GM12865 (cell line): ENCODE results near the gene KCTD16.

Source experiments
- DNase-seq: peaks from one replicate; pipeline ENCODE4 v3.0.0; 2010; ENCODE audit warnings: low read depth
- H3K4me3 ChIP-seq: 2 replicates; pipeline ENCODE4 v1.5.1; 2011; ENCODE audit warnings: mild to moderate bottlenecking, low read depth, low read length, control low read depth
- CTCF ChIP-seq: IDR thresholded peaks from 2 replicates; pipeline ENCODE4 v1.5.1; 2011; ENCODE audit warnings: low read length, control low read depth, low read depth, inconsistent platforms; ENCODE audit not compliant: insufficient read depth; ENCODE audit errors: missing control alignments

Gene KCTD16

DNA sequence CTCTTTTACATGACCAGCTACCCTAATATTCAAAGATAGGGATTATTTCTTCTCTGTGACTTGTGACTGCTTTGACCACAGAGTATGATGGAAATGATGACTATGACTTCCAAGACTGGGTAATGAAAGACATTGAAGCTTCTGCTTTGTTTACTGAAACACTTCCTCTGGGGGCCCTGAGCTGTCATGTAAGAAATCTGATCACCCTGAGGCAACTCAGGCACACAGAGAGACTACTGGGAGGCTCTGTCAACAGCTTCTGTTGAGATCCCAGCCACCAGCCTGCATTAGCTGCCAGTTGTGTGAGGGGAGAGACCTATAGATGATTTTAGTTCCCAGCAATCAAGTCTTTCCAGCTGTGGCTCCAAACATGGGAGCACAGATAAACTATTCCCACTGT, 76.5 kb downstream of the KCTD16 start:
- no peak for TF ChIP-seq CTCF

GRCh38 chr5:144248015-144248414, 77.3 kb downstream of the KCTD16 start:
- no peak for TF ChIP-seq CTCF
- DNase-seq = no peak
- no peak overlapping the region for H3K4me3 ChIP-seq

More for the DNA sequence above, 76.5 kb downstream of the KCTD16 start:
- DNase-seq = no peak
- H3K4me3 ChIP-seq = no peak overlapping the region

GRCh38 chr5:144249755-144250464, 79.2 kb downstream of the KCTD16 start:
- no peak overlapping the region for H3K4me3 ChIP-seq
- no peak for TF ChIP-seq CTCF
- DNase-seq = no peak

DNA sequence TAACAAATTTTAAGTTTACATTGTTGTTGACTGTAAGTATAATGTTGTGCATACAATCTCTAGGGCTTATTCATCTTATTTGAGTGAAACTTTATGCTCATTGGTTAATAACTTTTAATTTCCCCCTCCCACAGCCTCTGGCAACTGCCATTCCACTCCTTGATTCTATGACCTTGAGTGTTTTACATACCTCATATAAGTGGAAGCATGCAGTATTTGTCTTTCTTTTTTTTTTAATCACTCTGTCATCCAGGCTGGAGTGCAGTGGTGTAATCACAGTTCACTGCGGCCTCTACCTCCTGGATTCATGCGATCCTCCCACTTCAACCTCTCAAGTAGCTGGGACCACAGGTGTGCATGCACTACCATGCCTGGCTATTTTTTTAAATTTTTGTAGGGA, 83.9 kb downstream of the KCTD16 start:
- no peak for TF ChIP-seq CTCF
- DNase-seq = no peak

GRCh38 chr5:144260121-144260520, 89.4 kb downstream of the KCTD16 start:
- DNase-seq = no peak
- no peak overlapping the region for H3K4me3 ChIP-seq
- TF ChIP-seq CTCF = no peak

More for the DNA sequence above, 83.9 kb downstream of the KCTD16 start:
- H3K4me3 ChIP-seq = no peak overlapping the region

DNA sequence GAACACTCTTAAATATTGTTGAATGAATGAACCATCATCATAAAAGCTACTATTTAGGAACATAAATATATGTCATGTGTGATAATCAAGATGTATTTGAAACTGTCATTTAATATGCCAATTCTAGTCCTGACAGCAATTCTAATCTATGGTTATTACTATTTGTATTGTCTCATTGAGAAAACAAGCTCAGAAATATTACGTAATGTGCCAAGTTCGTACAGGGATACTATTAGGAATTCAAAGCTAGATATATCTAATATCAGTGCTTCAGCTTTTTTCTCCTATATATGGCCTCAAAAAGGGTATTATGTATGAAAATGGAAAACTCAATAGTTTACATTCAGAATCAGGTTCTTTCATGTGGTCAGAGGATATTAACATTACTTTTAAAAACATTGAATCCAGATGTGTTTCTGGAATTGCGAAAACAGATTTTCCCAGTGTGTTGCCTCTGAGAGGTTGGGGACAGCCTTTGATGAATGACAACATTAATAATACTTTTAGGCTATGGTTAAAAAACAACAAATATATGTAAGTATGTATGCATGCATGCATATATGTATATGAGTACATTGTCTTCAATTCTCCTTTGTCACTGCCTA, 95.1 kb downstream of the KCTD16 start:
- no peak for TF ChIP-seq CTCF

GRCh38 chr5:144267961-144268513, 97.4 kb downstream of the KCTD16 start:
- H3K4me3 ChIP-seq = no peak overlapping the region
- no peak for DNase-seq
- TF ChIP-seq CTCF = no peak

More for the DNA sequence above, 95.1 kb downstream of the KCTD16 start:
- no peak for DNase-seq
- H3K4me3 ChIP-seq = no peak overlapping the region
